IMR-90 (cell line): ENCODE measurements around the gene RASAL1. TPM values are rescaled to one million over a fixed set of nuclear protein-coding genes. Genes with fewer than 3 reads are reported as not detected.

Experiments used
- ATAC-seq: fragments of 200-7000 bp; cut with Tn5 transposase; 2 replicates; pipeline ENCODE4 v1.9.1; 2020; ENCODE audit warnings: low read depth, mild to moderate bottlenecking, moderate library complexity
- BruUV-seq: library from RNA; stranded (reverse); fragments of 400-500 nt; replicated peaks from 2 replicates; lab custom pipeline; 2021; lab: Mats Ljungman, UMichigan
- CTCF ChIA-PET: fragments of 300-600 bp; formaldehyde crosslinking; extraction: SDS; loops from one replicate; lab custom pipeline; 2021; ENCODE audit warnings: antibody characterized with exemption; lab: Yijun Ruan, JAX
- POLR2A ChIA-PET: fragments of 300-600 bp; sonication (Branson Sonifier 250); formaldehyde crosslinking; loops from one replicate; lab custom pipeline; 2022; ENCODE audit warnings: antibody characterized with exemption; ENCODE audit not compliant: unreplicated experiment; lab: Charles Lee
- DNase-seq: peaks from one replicate; pipeline ENCODE4 v3.0.0; 2013
- H2AFZ ChIP-seq: replicated peaks from 2 replicates; pipeline ENCODE3; 2013; ENCODE audit warnings: low read length, mild to moderate bottlenecking; ENCODE audit not compliant: poor library complexity
- H2AK5ac ChIP-seq: 2 replicates; pipeline ENCODE4 v1.6.1; 2013; ENCODE audit warnings: low read depth, low read length, inconsistent platforms
- H2AK9ac ChIP-seq: replicated peaks from 2 replicates; pipeline ENCODE3; 2013; ENCODE audit warnings: mild to moderate bottlenecking, low read depth, low read length, moderate library complexity; ENCODE audit not compliant: poor library complexity
- H2BK120ac ChIP-seq: 2 replicates; pipeline ENCODE4 v1.6.1; 2013; ENCODE audit warnings: low read depth, low read length, inconsistent platforms
- H2BK15ac ChIP-seq: 3 replicates; pipeline ENCODE4 v1.6.1; 2013; ENCODE audit warnings: low read depth, low read length, inconsistent platforms
- H2BK20ac ChIP-seq: 2 replicates; pipeline ENCODE4 v1.6.1; 2013; ENCODE audit warnings: low read depth, mild to moderate bottlenecking, inconsistent platforms, low read length, moderate library complexity
- H2BK5ac ChIP-seq: 2 replicates; pipeline ENCODE4 v1.6.1; 2013; ENCODE audit warnings: mild to moderate bottlenecking, low read depth, low read length, inconsistent platforms; ENCODE audit not compliant: poor library complexity, severe bottlenecking
- H3K14ac ChIP-seq: replicated peaks from 2 replicates; pipeline ENCODE4 v1.6.1; 2013; ENCODE audit warnings: low read depth, low read length, inconsistent platforms
- H3K18ac ChIP-seq: 2 replicates; pipeline ENCODE4 v1.6.1; 2013; ENCODE audit warnings: low read depth, low read length, control low read depth
- H3K23ac ChIP-seq: 2 replicates; pipeline ENCODE4 v1.6.1; 2013; ENCODE audit warnings: low read depth, low read length, inconsistent platforms
- H3K27ac ChIP-seq: 2 replicates; pipeline ENCODE4 v1.5.1; 2013; ENCODE audit warnings: mild to moderate bottlenecking, control low read depth, low read length; ENCODE audit not compliant: insufficient read depth
- H3K27me3 ChIP-seq: 2 replicates; pipeline ENCODE4 v1.6.1; 2013; ENCODE audit warnings: low read length; ENCODE audit not compliant: control insufficient read depth, insufficient read depth
- H3K36me3 ChIP-seq: 2 replicates; pipeline ENCODE4 v1.6.1; 2013; ENCODE audit warnings: low read length, mixed read lengths; ENCODE audit not compliant: control insufficient read depth, insufficient read depth
- H3K4ac ChIP-seq: 2 replicates; pipeline ENCODE4 v1.6.1; 2013; ENCODE audit warnings: low read depth, low read length, inconsistent platforms
- H3K4me1 ChIP-seq: 2 replicates; pipeline ENCODE4 v1.6.1; 2013; ENCODE audit warnings: low read length, mixed read lengths; ENCODE audit not compliant: control insufficient read depth, insufficient read depth
- H3K4me2 ChIP-seq: 2 replicates; pipeline ENCODE4 v1.6.1; 2013; ENCODE audit warnings: low read depth, mild to moderate bottlenecking, control low read depth, low read length, moderate library complexity
- H3K4me3 ChIP-seq: 2 replicates; pipeline ENCODE4 v1.5.1; 2013; ENCODE audit warnings: low read depth, mild to moderate bottlenecking, control low read depth, low read length, moderate library complexity; ENCODE audit not compliant: insufficient read depth
- H3K56ac ChIP-seq: 2 replicates; pipeline ENCODE4 v1.6.1; 2013; ENCODE audit warnings: low read length, inconsistent platforms; ENCODE audit not compliant: insufficient read depth; ENCODE audit errors: extremely low read depth
- H3K79me1 ChIP-seq, 2 experiments: 2 replicates each; pipeline ENCODE4 v1.6.1; 2013; ENCODE audit warnings: low read length in 2 of 2, inconsistent platforms in 1 of 2, low read depth in 1 of 2
- H3K9ac ChIP-seq: 2 replicates; pipeline ENCODE4 v1.6.1; 2013; ENCODE audit warnings: low read depth, low read length, control low read depth
- H3K9me1 ChIP-seq: 2 replicates; pipeline ENCODE4 v1.6.1; 2013; ENCODE audit warnings: low read length, inconsistent platforms; ENCODE audit not compliant: insufficient read depth
- H3K9me3 ChIP-seq: 2 replicates; pipeline ENCODE4 v1.6.1; 2013; ENCODE audit warnings: low read length; ENCODE audit not compliant: control insufficient read depth, insufficient read depth
- H4K20me1 ChIP-seq: 2 replicates; pipeline ENCODE4 v1.6.1; 2013; ENCODE audit warnings: low read length, inconsistent platforms; ENCODE audit not compliant: insufficient read depth
- H4K5ac ChIP-seq: 2 replicates; pipeline ENCODE4 v1.6.1; 2013; ENCODE audit warnings: mild to moderate bottlenecking, low read depth, low read length, control low read depth
- H4K8ac ChIP-seq, 2 experiments: 2 replicates each; pipeline ENCODE4 v1.6.1; 2013; ENCODE audit warnings: low read depth in 2 of 2, low read length in 2 of 2, control low read depth in 1 of 2, inconsistent platforms in 1 of 2
- H4K91ac ChIP-seq: 2 replicates; pipeline ENCODE4 v1.6.1; 2013; ENCODE audit warnings: low read depth, low read length, inconsistent platforms; ENCODE audit not compliant: insufficient read depth
- ELK1 ChIP-seq: fragments of 150-350 bp; IDR thresholded peaks from 2 replicates; pipeline ENCODE4 v1.6.1; 2016; ENCODE audit warnings: low read depth, mild to moderate bottlenecking, low read length, moderate library complexity, borderline replicate concordance
- SMC3 ChIP-seq: fragments of 150-350 bp; IDR thresholded peaks from 2 replicates; pipeline ENCODE4 v1.6.1; 2016; ENCODE audit warnings: low read depth, mild to moderate bottlenecking, antibody characterized with exemption, low read length, moderate library complexity
- USF2 ChIP-seq: fragments of 150-350 bp; IDR thresholded peaks from 2 replicates; pipeline ENCODE4 v1.6.1; 2017; ENCODE audit warnings: mild to moderate bottlenecking, antibody characterized with exemption, low read length, low read depth
- WGBS, 2 experiments: methylation state at CpG; one replicate each; pipeline versions ENCODE4 v1.1.5 to v1.1.7; 2013; ENCODE audit warnings: missing lambda C conversion rate in 2 of 2; ENCODE audit not compliant: insufficient read length in 1 of 2; ENCODE audit errors: extremely low coverage in 2 of 2; 5-methylcytosine and 5-hydroxymethylcytosine counted together
- dilution Hi-C: fragments of 300-500 bp; cut with HindIII; formaldehyde crosslinking; loops from one replicate; pipeline ENCODE4 v1.14.3; 2018; ENCODE audit warnings: low sequenced_read_pairs; ENCODE audit not compliant: unreplicated experiment
- in situ Hi-C: fragments of 300-500 bp; cut with MboI; formaldehyde crosslinking; loops from 3 replicates; pipeline ENCODE4 v1.14.3; 2019; ENCODE audit warnings: low sequenced_read_pairs, inconsistent platforms, mixed read lengths
- intact Hi-C: fragments of 100-400 bp; cut with micrococcal nuclease; formaldehyde crosslinking; loops from 2 replicates; pipeline ENCODE4 v1.10.0; 2022
- polyA plus RNA-seq, 3 experiments: library from polyadenylated mRNA; depleted of rRNA; stranded (reverse); fragments of >200 nt; gene quantifications; 2 replicates each; pipeline ENCODE4 v1.2.3, GENCODE V29; 2012; ENCODE audit warnings: low replicate concordance in 1 of 3
- total RNA-seq: library from RNA; depleted of rRNA; stranded (reverse); fragments of >200 nt; gene quantifications from 2 replicates; pipeline ENCODE4 v1.2.3, GENCODE V29; 2012

The RASAL1 gene
- total and polyA plus RNA-seq, 2 of the 4 experiments (the other 2 are of a cell fraction), result not detected

DNA sequence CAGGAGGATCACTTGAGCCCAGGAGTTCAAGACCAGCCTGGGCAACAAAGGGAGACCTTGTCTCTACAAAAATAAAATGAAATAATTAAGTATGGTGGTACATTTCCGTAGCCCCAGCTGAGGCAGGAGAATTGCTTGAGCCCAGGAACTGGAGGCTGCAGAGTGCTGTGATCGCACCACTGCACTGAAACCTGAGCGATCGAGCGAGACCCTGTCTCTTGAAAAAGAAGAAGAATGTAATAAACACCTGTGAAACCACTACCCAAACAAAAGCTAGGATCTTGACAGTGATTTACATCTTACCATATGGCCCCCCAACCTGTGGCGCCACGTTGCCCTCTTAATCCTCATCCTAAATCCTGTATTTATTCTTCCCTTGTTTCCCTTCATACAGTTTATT is 84.8 kb downstream of the RASAL1 start:
- DNase-seq (no peak), ATAC-seq (no peak)
- Histone ChIP-seq H3K4ac (no peak overlapping the region), H3K4me1 (no peaks in the 10 kb centered on the region), H3K9me1 (no peaks in the 10 kb centered on the region), H4K91ac (no peak overlapping the region), H3K36me3 (no peaks in the 10 kb centered on the region), H3K4me3 (no peak overlapping the region), H3K9me3 (no peaks in the 10 kb centered on the region), H2BK120ac (no peak overlapping the region), H2BK20ac (no peak overlapping the region), H3K14ac (no peak overlapping the region), H3K27me3 (peaks cover 11% of the 10 kb centered on the region), H4K5ac (no peak overlapping the region), H2BK5ac (no peak overlapping the region), H3K56ac (no peak overlapping the region), H3K4me2 (no peak overlapping the region), H3K79me1 (no peaks in the 10 kb centered on the region), H3K9ac (no peak overlapping the region), H4K20me1 (no peaks in the 10 kb centered on the region), H2AK5ac (no peak overlapping the region), H2BK15ac (no peak overlapping the region), H2AFZ (no peak overlapping the region), H2AK9ac (no peak overlapping the region), H4K8ac (no peak overlapping the region), H3K27ac (no peak overlapping the region), H3K23ac (no peak overlapping the region), H3K18ac (no peak overlapping the region)
- BruUV-seq, result no TSS peak
- ChIA-PET POLR2A (no interaction called here), CTCF (no interaction called here)
- no peak for TF ChIP-seq USF2
- no peak for TF ChIP-seq SMC3
- TF ChIP-seq ELK1, result no peak
- intact Hi-C loops, result no loop called here
- dilution Hi-C loops, result no loop called here
- in situ Hi-C loops, result no loop called here
- WGBS, 2 experiments, result no CpG with 5 or more reads among the region's 7 CpGs
